GM12892 (cell line): ENCODE data around the gene CD274.

Experiments
- POLR2A ChIP-seq: IDR thresholded peaks from 2 replicates; pipeline ENCODE4 v1.6.1; 2011; ENCODE audit warnings: low read depth, low read length, control low read depth
- POLR2AphosphoS5 ChIP-seq: IDR thresholded peaks from 2 replicates; pipeline ENCODE4 v1.6.1; 2011; ENCODE audit warnings: low read depth, low read length, control low read depth

GRCh38 chr9:5453004-5453403 is 2.7 kb downstream of the CD274 start:
- TF ChIP-seq POLR2A, result no peak
- TF ChIP-seq POLR2AphosphoS5, result no peak
